NCI-H1092 (cell line): ENCODE measurements around the gene RNASET2.

Source experiments
- DNase-seq: peaks from one replicate; lab custom pipeline; 2025; lab: John Stamatoyannopoulos, UW

RNASET2 gene

GRCh38 chr6:166947251-166947650, 9.1 kb downstream of the RNASET2 start:
- no peak for DNase-seq

- no peak for DNase-seq
These were observed 10.2 kb downstream of the RNASET2 start for GRCh38 chr6:166946125-166946524.

- DNase-seq = no peak
These were observed 11.6 kb downstream of the RNASET2 start for GRCh38 chr6:166944666-166945256.

- DNase-seq = no peak
These were observed 13.8 kb downstream of the RNASET2 start for GRCh38 chr6:166942393-166943168.

- no peak for DNase-seq
These were observed 15.7 kb downstream of the RNASET2 start for GRCh38 chr6:166940643-166941068.

GRCh38 chr6:166939894-166940293, 16.5 kb downstream of the RNASET2 start:
- DNase-seq = no peak

GRCh38 chr6:166939345-166939744, 17.0 kb downstream of the RNASET2 start:
- no peak for DNase-seq

- DNase-seq = no peak
These were observed 17.6 kb downstream of the RNASET2 start for GRCh38 chr6:166938704-166939103.

- DNase-seq = no peak
These were observed 18.2 kb downstream of the RNASET2 start for GRCh38 chr6:166938150-166938549.

GRCh38 chr6:166937746-166938145, 18.6 kb downstream of the RNASET2 start:
- no peak for DNase-seq

- DNase-seq = no peak
These were observed 20.1 kb downstream of the RNASET2 start for GRCh38 chr6:166936079-166936787.

- no peak for DNase-seq
These were observed 21.0 kb downstream of the RNASET2 start for GRCh38 chr6:166935353-166935752.

GRCh38 chr6:166934174-166934573, 22.2 kb downstream of the RNASET2 start:
- no peak for DNase-seq

- DNase-seq = no peak
These were observed 23.0 kb downstream of the RNASET2 start for GRCh38 chr6:166933396-166933795.

- DNase-seq = no peak
These were observed 23.7 kb downstream of the RNASET2 start for GRCh38 chr6:166932616-166933015.

- DNase-seq = no peak
These were observed 24.2 kb downstream of the RNASET2 start for GRCh38 chr6:166932116-166932515.

GRCh38 chr6:166931426-166931970, 24.9 kb downstream of the RNASET2 start:
- DNase-seq = no peak

GRCh38 chr6:166930354-166930891, 25.9 kb downstream of the RNASET2 start:
- DNase-seq = no peak

GRCh38 chr6:166929542-166930189, 26.7 kb downstream of the RNASET2 start:
- no peak for DNase-seq

- DNase-seq = no peak
These were observed 27.5 kb downstream of the RNASET2 start for GRCh38 chr6:166928644-166929541.
